HepG2 (cell line): ENCODE results near the gene PCGF6. TPM values are rescaled to one million over a fixed set of nuclear protein-coding genes. Genes with fewer than 3 reads are reported as not detected.

Source experiments
- CC2D1A ChIP-seq: sonication (generic); formaldehyde crosslinking; IDR thresholded peaks from 2 replicates; pipeline ENCODE4 v1.8.1; 2023; ENCODE audit warnings: mild to moderate bottlenecking, missing genetic modification reagents
- GATAD1 ChIP-seq: IDR thresholded peaks from 2 replicates; pipeline ENCODE4 v1.6.1; 2016; ENCODE audit warnings: missing genetic modification reagents, missing compliant biosample characterization
- KLF12 ChIP-seq: sonication (generic); formaldehyde crosslinking; IDR thresholded peaks from 2 replicates; pipeline ENCODE4 v1.4.0; 2020; ENCODE audit warnings: missing genetic modification reagents, borderline replicate concordance
- KMT2A ChIP-seq: sonication (generic); formaldehyde crosslinking; IDR thresholded peaks from 2 replicates; pipeline ENCODE4 v1.4.0; 2020; ENCODE audit warnings: missing genetic modification reagents
- NR0B2 ChIP-seq: sonication (generic); formaldehyde crosslinking; IDR thresholded peaks from 2 replicates; pipeline ENCODE4 v1.4.0; 2020; ENCODE audit warnings: mild to moderate bottlenecking, missing genetic modification reagents
- NRL ChIP-seq: sonication (generic); formaldehyde crosslinking; IDR thresholded peaks from 2 replicates; pipeline ENCODE4 v1.5.0; 2020; ENCODE audit warnings: missing genetic modification reagents, mild to moderate bottlenecking, moderate library complexity, borderline replicate concordance
- SMYD3 ChIP-seq: sonication (generic); formaldehyde crosslinking; IDR thresholded peaks from 2 replicates; pipeline ENCODE4 v1.8.1; 2023; ENCODE audit warnings: mild to moderate bottlenecking, missing genetic modification reagents
- WIZ ChIP-seq: sonication (generic); formaldehyde crosslinking; IDR thresholded peaks from 2 replicates; pipeline ENCODE4 v1.5.1; 2020; ENCODE audit warnings: mild to moderate bottlenecking, missing genetic modification reagents
- ZBTB14 ChIP-seq: sonication (generic); formaldehyde crosslinking; IDR thresholded peaks from 2 replicates; pipeline ENCODE4 v1.4.0; 2020; ENCODE audit warnings: missing genetic modification reagents
- ZBTB33 ChIP-seq: sonication (generic); formaldehyde crosslinking; IDR thresholded peaks from 2 replicates; pipeline ENCODE4 v1.4.0; 2020; ENCODE audit warnings: missing genetic modification reagents
- ZBTB40 ChIP-seq, 2 experiments: fragments of 450-650 bp in 1 of 2; sonication (generic) in 1 of 2; formaldehyde crosslinking in 1 of 2; IDR thresholded peaks; 2 replicates each; pipeline versions ENCODE4 v1.6.1 to v1.8.0; 2016 to 2022; ENCODE audit warnings: antibody characterized with exemption in 1 of 2, mild to moderate bottlenecking in 1 of 2, missing genetic modification reagents in 1 of 2
- ZNF329 ChIP-seq: sonication (generic); formaldehyde crosslinking; IDR thresholded peaks from 2 replicates; pipeline ENCODE4 v1.9.0; 2021; ENCODE audit warnings: low read depth, mild to moderate bottlenecking, missing genetic modification reagents
- ZNF512 ChIP-seq: sonication (generic); formaldehyde crosslinking; IDR thresholded peaks from 2 replicates; pipeline ENCODE4 v1.4.0; 2020; ENCODE audit warnings: mild to moderate bottlenecking, missing genetic modification reagents
- ZNF703 ChIP-seq: sonication (generic); formaldehyde crosslinking; IDR thresholded peaks from 2 replicates; pipeline ENCODE4 v1.5.1; 2020; ENCODE audit warnings: missing genetic modification reagents, mild to moderate bottlenecking, moderate library complexity, borderline replicate concordance
- polyA plus RNA-seq, 8 experiments: library from polyadenylated mRNA; depleted of rRNA in 3 of 8; stranded (reverse) in 7 of 8; unstranded in 1 of 8; fragments of >200 nt; fragmentation: Illumina TruSeq in 4 of 8; extraction: Trizol in 4 of 8; gene quantifications; 2 replicates each; pipeline versions ENCODE4 v1.2.1 to v1.2.3, GENCODE V29; 2011 to 2016; ENCODE audit warnings: low read depth in 4 of 8, missing spikeins in 1 of 8, mixed read lengths in 1 of 8; ENCODE audit not compliant: insufficient read depth in 1 of 8
- total RNA-seq, 5 experiments: library from RNA; depleted of rRNA; stranded (reverse); fragments of >200 nt; fragmentation: Illumina TruSeq; extraction: Trizol; gene quantifications; 2 replicates each; pipeline ENCODE4 v1.2.3, GENCODE V29; 2016; ENCODE audit warnings: low read depth in 1 of 5

The PCGF6 gene
- total and polyA plus RNA-seq, 2 of the 13 experiments (the other 11 are each of a cell fraction or from before 2014, with no cell fraction given): 5.2 to 19.4 TPM

GRCh38 chr10:103278862-103279298, 72.1 kb downstream of the PCGF6 start (continued):
- TF ChIP-seq WIZ (CRISPR knock-in tag): peak; percentile 70; the same call in 1 of the 2 replicates
- TF ChIP-seq SMYD3 (CRISPR knock-in tag): no peak
- TF ChIP-seq ZNF512: no peak
- no peak for TF ChIP-seq ZBTB33
- TF ChIP-seq NR0B2: no peak
- no peak for TF ChIP-seq ZNF329 (CRISPR knock-in tag)
- TF ChIP-seq ZBTB14: no peak
- TF ChIP-seq ZBTB40 (IDR thresholded peaks at IDR 0.05): no peak
- TF ChIP-seq ZBTB40 (CRISPR knock-in tag; IDR thresholded peaks at IDR 0.05): no peak
- no peak for TF ChIP-seq CC2D1A (CRISPR knock-in tag)
- TF ChIP-seq ZNF703: no peak
- TF ChIP-seq KLF12 (CRISPR knock-in tag): no peak
- TF ChIP-seq GATAD1 (CRISPR knock-in tag): no peak
- TF ChIP-seq NRL (CRISPR knock-in tag): no peak
- no peak for TF ChIP-seq KMT2A (CRISPR knock-in tag)
